WTC11 (cell line): ENCODE data around the gene EGLN2.

Experiments used
- FOXP4 ChIP-seq: sonication (generic); formaldehyde crosslinking; IDR thresholded peaks from 2 replicates; pipeline ENCODE4 v1.8.0; 2022; ENCODE audit warnings: mild to moderate bottlenecking, missing genetic modification reagents
- IRF2 ChIP-seq: sonication (generic); formaldehyde crosslinking; IDR thresholded peaks from 2 replicates; pipeline ENCODE4 v1.8.0; 2022; ENCODE audit warnings: low read depth, missing genetic modification reagents, borderline replicate concordance
- JUN ChIP-seq: sonication (generic); formaldehyde crosslinking; IDR thresholded peaks from 2 replicates; pipeline ENCODE4 v1.8.0; 2023; ENCODE audit warnings: mild to moderate bottlenecking, missing genetic modification reagents
- MAX ChIP-seq: sonication (generic); formaldehyde crosslinking; IDR thresholded peaks from 2 replicates; pipeline ENCODE4 v1.8.0; 2022; ENCODE audit warnings: mild to moderate bottlenecking, missing genetic modification reagents
- NFYB ChIP-seq: sonication (generic); formaldehyde crosslinking; conservative IDR thresholded peaks from 2 replicates; pipeline ENCODE4 v1.8.0; 2022; ENCODE audit warnings: low read depth, missing genetic modification reagents
- RORB ChIP-seq: fragments of 250-450 bp; sonication (Bioruptor Pico); IDR thresholded peaks from 2 replicates; pipeline ENCODE4 v1.9.0; 2021; ENCODE audit warnings: mild to moderate bottlenecking
- TEAD4 ChIP-seq: sonication (generic); formaldehyde crosslinking; IDR thresholded peaks from 2 replicates; pipeline ENCODE4 v1.8.0; 2022; ENCODE audit warnings: mild to moderate bottlenecking, missing genetic modification reagents
- ZBTB21 ChIP-seq: sonication (generic); formaldehyde crosslinking; IDR thresholded peaks from 2 replicates; pipeline ENCODE4 v1.8.1; 2023; ENCODE audit warnings: mild to moderate bottlenecking, missing genetic modification reagents, borderline replicate concordance
- ZBTB43 ChIP-seq: sonication (generic); formaldehyde crosslinking; IDR thresholded peaks from 2 replicates; pipeline ENCODE4 v1.8.1; 2023; ENCODE audit warnings: mild to moderate bottlenecking, missing genetic modification reagents
- TF ChIP-seq, protein P1 (sequence below): fragments of 200-600 bp; IDR thresholded peaks from 2 replicates; pipeline ENCODE4 v1.8.0; 2022; ENCODE audit warnings: antibody characterized with exemption

- TF ChIP-seq, protein P1, sequence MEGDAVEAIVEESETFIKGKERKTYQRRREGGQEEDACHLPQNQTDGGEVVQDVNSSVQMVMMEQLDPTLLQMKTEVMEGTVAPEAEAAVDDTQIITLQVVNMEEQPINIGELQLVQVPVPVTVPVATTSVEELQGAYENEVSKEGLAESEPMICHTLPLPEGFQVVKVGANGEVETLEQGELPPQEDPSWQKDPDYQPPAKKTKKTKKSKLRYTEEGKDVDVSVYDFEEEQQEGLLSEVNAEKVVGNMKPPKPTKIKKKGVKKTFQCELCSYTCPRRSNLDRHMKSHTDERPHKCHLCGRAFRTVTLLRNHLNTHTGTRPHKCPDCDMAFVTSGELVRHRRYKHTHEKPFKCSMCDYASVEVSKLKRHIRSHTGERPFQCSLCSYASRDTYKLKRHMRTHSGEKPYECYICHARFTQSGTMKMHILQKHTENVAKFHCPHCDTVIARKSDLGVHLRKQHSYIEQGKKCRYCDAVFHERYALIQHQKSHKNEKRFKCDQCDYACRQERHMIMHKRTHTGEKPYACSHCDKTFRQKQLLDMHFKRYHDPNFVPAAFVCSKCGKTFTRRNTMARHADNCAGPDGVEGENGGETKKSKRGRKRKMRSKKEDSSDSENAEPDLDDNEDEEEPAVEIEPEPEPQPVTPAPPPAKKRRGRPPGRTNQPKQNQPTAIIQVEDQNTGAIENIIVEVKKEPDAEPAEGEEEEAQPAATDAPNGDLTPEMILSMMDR: no peak
- TF ChIP-seq FOXP4 (CRISPR knock-in tag) (no peak), TEAD4 (CRISPR knock-in tag) (no peak), RORB (no peak), NFYB (CRISPR knock-in tag) (no peak), MAX (CRISPR knock-in tag) (no peak), ZBTB21 (CRISPR knock-in tag) (no peak), JUN (no peak), IRF2 (CRISPR knock-in tag) (no peak), ZBTB43 (CRISPR knock-in tag) (no peak)
Observed at GRCh38 chr19:40786060-40787037, 12.6 kb upstream of the EGLN2 start.
